GM12875 (cell line): Measurements from ENCODE around the gene MAST4.

Experiments used
- H3K4me3 ChIP-seq: one replicate; pipeline ENCODE4 v1.5.1; 2011; ENCODE audit warnings: low read depth, low read length, control low read depth
- TF ChIP-seq, protein P1 (sequence below): IDR thresholded peaks from 2 replicates; pipeline ENCODE4 v1.5.1; 2011; ENCODE audit warnings: low read depth, mild to moderate bottlenecking, control low read depth, inconsistent platforms, low read length, moderate library complexity, borderline replicate concordance; ENCODE audit not compliant: insufficient read depth

The MAST4 gene

GRCh38 chr5:66989781-66990180, 393.6 kb downstream of the MAST4 start:
- TF ChIP-seq, protein P1, sequence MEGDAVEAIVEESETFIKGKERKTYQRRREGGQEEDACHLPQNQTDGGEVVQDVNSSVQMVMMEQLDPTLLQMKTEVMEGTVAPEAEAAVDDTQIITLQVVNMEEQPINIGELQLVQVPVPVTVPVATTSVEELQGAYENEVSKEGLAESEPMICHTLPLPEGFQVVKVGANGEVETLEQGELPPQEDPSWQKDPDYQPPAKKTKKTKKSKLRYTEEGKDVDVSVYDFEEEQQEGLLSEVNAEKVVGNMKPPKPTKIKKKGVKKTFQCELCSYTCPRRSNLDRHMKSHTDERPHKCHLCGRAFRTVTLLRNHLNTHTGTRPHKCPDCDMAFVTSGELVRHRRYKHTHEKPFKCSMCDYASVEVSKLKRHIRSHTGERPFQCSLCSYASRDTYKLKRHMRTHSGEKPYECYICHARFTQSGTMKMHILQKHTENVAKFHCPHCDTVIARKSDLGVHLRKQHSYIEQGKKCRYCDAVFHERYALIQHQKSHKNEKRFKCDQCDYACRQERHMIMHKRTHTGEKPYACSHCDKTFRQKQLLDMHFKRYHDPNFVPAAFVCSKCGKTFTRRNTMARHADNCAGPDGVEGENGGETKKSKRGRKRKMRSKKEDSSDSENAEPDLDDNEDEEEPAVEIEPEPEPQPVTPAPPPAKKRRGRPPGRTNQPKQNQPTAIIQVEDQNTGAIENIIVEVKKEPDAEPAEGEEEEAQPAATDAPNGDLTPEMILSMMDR = no peak
- no peak overlapping the region for H3K4me3 ChIP-seq

- H3K4me3 ChIP-seq = no peak overlapping the region
- TF ChIP-seq, protein P1 = no peak
Observed at GRCh38 chr5:66991746-66992145, 395.6 kb downstream of the MAST4 start.

GRCh38 chr5:66992547-66992946, 396.4 kb downstream of the MAST4 start:
- no peak overlapping the region for H3K4me3 ChIP-seq
- TF ChIP-seq, protein P1 = no peak

GRCh38 chr5:66993448-66993847, 397.3 kb downstream of the MAST4 start:
- H3K4me3 ChIP-seq = no peak overlapping the region
- TF ChIP-seq, protein P1 = no peak

DNA sequence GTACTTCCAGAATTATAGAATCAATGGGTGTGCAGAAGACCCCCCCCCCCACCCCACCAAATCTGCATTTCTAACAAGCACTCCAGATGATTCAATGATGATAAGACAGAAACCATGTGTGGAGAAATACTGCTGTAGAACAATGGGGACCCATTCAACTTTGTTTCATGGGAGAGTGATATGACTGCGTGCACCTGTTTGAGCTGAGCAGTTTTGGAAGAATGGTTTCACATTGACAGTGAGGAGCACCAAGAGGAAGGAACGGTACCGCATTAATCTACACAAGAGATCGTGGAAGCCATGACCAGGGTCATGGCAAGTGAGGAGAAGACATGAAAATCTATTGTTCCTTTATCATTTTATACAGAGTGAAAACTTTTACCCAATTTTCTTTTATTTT, 397.7 kb downstream of the MAST4 start:
- TF ChIP-seq, protein P1 = no peak
- H3K4me3 ChIP-seq = no peak overlapping the region

- TF ChIP-seq, protein P1 = no peak
- H3K4me3 ChIP-seq = no peak overlapping the region
Observed at GRCh38 chr5:66994790-66995189, 398.6 kb downstream of the MAST4 start.

DNA sequence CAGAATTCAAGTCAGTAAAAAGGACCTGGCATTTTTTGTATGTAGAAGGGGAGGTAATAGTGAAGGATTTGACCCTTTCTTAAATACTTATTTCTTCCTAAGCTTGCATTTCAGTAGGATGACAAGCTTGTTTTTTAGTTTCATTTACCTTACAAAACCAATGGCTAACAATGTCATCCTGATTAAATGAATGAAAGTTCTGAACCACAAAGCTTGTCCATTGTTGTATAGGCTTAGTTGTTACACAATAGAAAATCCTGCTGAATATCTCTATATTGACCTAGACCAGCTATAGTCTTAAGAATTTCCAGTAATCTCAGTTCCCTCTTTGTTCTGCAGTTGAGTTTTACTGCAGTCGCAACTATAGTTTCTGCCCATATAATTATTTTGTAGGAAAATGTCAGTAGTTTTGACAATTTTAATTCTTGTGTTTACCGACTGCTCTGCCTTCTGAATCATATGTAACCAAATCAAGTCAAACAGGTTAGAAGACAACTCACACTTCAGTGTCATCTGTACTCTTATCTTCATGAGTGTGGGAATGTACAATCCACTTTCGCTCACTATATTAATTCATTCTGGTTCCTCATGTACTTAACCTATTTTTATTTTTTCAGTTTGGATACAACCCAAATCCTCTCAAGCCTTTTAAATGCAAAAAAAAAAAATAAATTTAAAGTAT, 404.7 kb downstream of the MAST4 start:
- TF ChIP-seq, protein P1 = no peak
- H3K4me3 ChIP-seq = no peak overlapping the region
